IMR-90 (cell line): ENCODE results near the gene CNNM2. TPM values are rescaled to one million over a fixed set of nuclear protein-coding genes. Genes with fewer than 3 reads are reported as not detected.

ENCODE experiments used
- ATAC-seq: fragments of 200-7000 bp; cut with Tn5 transposase; 2 replicates; pipeline ENCODE4 v1.9.1; 2020; ENCODE audit warnings: low read depth, mild to moderate bottlenecking, moderate library complexity
- BruUV-seq: library from RNA; stranded (reverse); fragments of 400-500 nt; replicated peaks from 2 replicates; lab custom pipeline; 2021; lab: Mats Ljungman, UMichigan
- CTCF ChIA-PET: fragments of 300-600 bp; formaldehyde crosslinking; extraction: SDS; loops from one replicate; lab custom pipeline; 2021; ENCODE audit warnings: antibody characterized with exemption; lab: Yijun Ruan, JAX
- POLR2A ChIA-PET: fragments of 300-600 bp; sonication (Branson Sonifier 250); formaldehyde crosslinking; loops from one replicate; lab custom pipeline; 2022; ENCODE audit warnings: antibody characterized with exemption; ENCODE audit not compliant: unreplicated experiment; lab: Charles Lee
- DNase-seq: peaks from one replicate; pipeline ENCODE4 v3.0.0; 2013
- H2AFZ ChIP-seq: replicated peaks from 2 replicates; pipeline ENCODE3; 2013; ENCODE audit warnings: low read length, mild to moderate bottlenecking; ENCODE audit not compliant: poor library complexity
- H2AK5ac ChIP-seq: 2 replicates; pipeline ENCODE4 v1.6.1; 2013; ENCODE audit warnings: low read depth, low read length, inconsistent platforms
- H2AK9ac ChIP-seq: replicated peaks from 2 replicates; pipeline ENCODE3; 2013; ENCODE audit warnings: mild to moderate bottlenecking, low read depth, low read length, moderate library complexity; ENCODE audit not compliant: poor library complexity
- H2BK120ac ChIP-seq: 2 replicates; pipeline ENCODE4 v1.6.1; 2013; ENCODE audit warnings: low read depth, low read length, inconsistent platforms
- H2BK15ac ChIP-seq: 3 replicates; pipeline ENCODE4 v1.6.1; 2013; ENCODE audit warnings: low read depth, low read length, inconsistent platforms
- H2BK20ac ChIP-seq: 2 replicates; pipeline ENCODE4 v1.6.1; 2013; ENCODE audit warnings: low read depth, mild to moderate bottlenecking, inconsistent platforms, low read length, moderate library complexity
- H2BK5ac ChIP-seq: 2 replicates; pipeline ENCODE4 v1.6.1; 2013; ENCODE audit warnings: mild to moderate bottlenecking, low read depth, low read length, inconsistent platforms; ENCODE audit not compliant: poor library complexity, severe bottlenecking
- H3K14ac ChIP-seq: replicated peaks from 2 replicates; pipeline ENCODE4 v1.6.1; 2013; ENCODE audit warnings: low read depth, low read length, inconsistent platforms
- H3K18ac ChIP-seq: 2 replicates; pipeline ENCODE4 v1.6.1; 2013; ENCODE audit warnings: low read depth, low read length, control low read depth
- H3K23ac ChIP-seq: 2 replicates; pipeline ENCODE4 v1.6.1; 2013; ENCODE audit warnings: low read depth, low read length, inconsistent platforms
- H3K27ac ChIP-seq: 2 replicates; pipeline ENCODE4 v1.5.1; 2013; ENCODE audit warnings: mild to moderate bottlenecking, control low read depth, low read length; ENCODE audit not compliant: insufficient read depth
- H3K27me3 ChIP-seq: 2 replicates; pipeline ENCODE4 v1.6.1; 2013; ENCODE audit warnings: low read length; ENCODE audit not compliant: control insufficient read depth, insufficient read depth
- H3K36me3 ChIP-seq: 2 replicates; pipeline ENCODE4 v1.6.1; 2013; ENCODE audit warnings: low read length, mixed read lengths; ENCODE audit not compliant: control insufficient read depth, insufficient read depth
- H3K4ac ChIP-seq: 2 replicates; pipeline ENCODE4 v1.6.1; 2013; ENCODE audit warnings: low read depth, low read length, inconsistent platforms
- H3K4me1 ChIP-seq: 2 replicates; pipeline ENCODE4 v1.6.1; 2013; ENCODE audit warnings: low read length, mixed read lengths; ENCODE audit not compliant: control insufficient read depth, insufficient read depth
- H3K4me2 ChIP-seq: 2 replicates; pipeline ENCODE4 v1.6.1; 2013; ENCODE audit warnings: low read depth, mild to moderate bottlenecking, control low read depth, low read length, moderate library complexity
- H3K4me3 ChIP-seq: 2 replicates; pipeline ENCODE4 v1.5.1; 2013; ENCODE audit warnings: low read depth, mild to moderate bottlenecking, control low read depth, low read length, moderate library complexity; ENCODE audit not compliant: insufficient read depth
- H3K56ac ChIP-seq: 2 replicates; pipeline ENCODE4 v1.6.1; 2013; ENCODE audit warnings: low read length, inconsistent platforms; ENCODE audit not compliant: insufficient read depth; ENCODE audit errors: extremely low read depth
- H3K79me1 ChIP-seq, 2 experiments: 2 replicates each; pipeline ENCODE4 v1.6.1; 2013; ENCODE audit warnings: low read length in 2 of 2, inconsistent platforms in 1 of 2, low read depth in 1 of 2
- H3K9ac ChIP-seq: 2 replicates; pipeline ENCODE4 v1.6.1; 2013; ENCODE audit warnings: low read depth, low read length, control low read depth
- H3K9me1 ChIP-seq: 2 replicates; pipeline ENCODE4 v1.6.1; 2013; ENCODE audit warnings: low read length, inconsistent platforms; ENCODE audit not compliant: insufficient read depth
- H3K9me3 ChIP-seq: 2 replicates; pipeline ENCODE4 v1.6.1; 2013; ENCODE audit warnings: low read length; ENCODE audit not compliant: control insufficient read depth, insufficient read depth
- H4K20me1 ChIP-seq: 2 replicates; pipeline ENCODE4 v1.6.1; 2013; ENCODE audit warnings: low read length, inconsistent platforms; ENCODE audit not compliant: insufficient read depth
- H4K5ac ChIP-seq: 2 replicates; pipeline ENCODE4 v1.6.1; 2013; ENCODE audit warnings: mild to moderate bottlenecking, low read depth, low read length, control low read depth
- H4K8ac ChIP-seq, 2 experiments: 2 replicates each; pipeline ENCODE4 v1.6.1; 2013; ENCODE audit warnings: low read depth in 2 of 2, low read length in 2 of 2, control low read depth in 1 of 2, inconsistent platforms in 1 of 2
- H4K91ac ChIP-seq: 2 replicates; pipeline ENCODE4 v1.6.1; 2013; ENCODE audit warnings: low read depth, low read length, inconsistent platforms; ENCODE audit not compliant: insufficient read depth
- CHD1 ChIP-seq: IDR thresholded peaks from 2 replicates; pipeline ENCODE4 v1.6.1; 2012; ENCODE audit warnings: low read depth, low read length, improper control_type of control experiment
- FOS ChIP-seq: fragments of 150-350 bp; IDR thresholded peaks from 2 replicates; pipeline ENCODE4 v1.6.1; 2016; ENCODE audit warnings: low read depth, low read length
- MXI1 ChIP-seq: IDR thresholded peaks from 2 replicates; pipeline ENCODE4 v1.6.1; 2012; ENCODE audit warnings: low read depth, mild to moderate bottlenecking, low read length, moderate library complexity, borderline replicate concordance
- POLR2A ChIP-seq: IDR thresholded peaks from 2 replicates; pipeline ENCODE4 v1.6.1; 2012; ENCODE audit warnings: mild to moderate bottlenecking, low read depth, low read length
- RAD21 ChIP-seq: IDR thresholded peaks from 2 replicates; pipeline ENCODE4 v1.6.1; 2012; ENCODE audit warnings: low read length, improper control_type of control experiment
- WGBS, 2 experiments: methylation state at CpG; one replicate each; pipeline versions ENCODE4 v1.1.5 to v1.1.7; 2013; ENCODE audit warnings: missing lambda C conversion rate in 2 of 2; ENCODE audit not compliant: insufficient read length in 1 of 2; ENCODE audit errors: extremely low coverage in 2 of 2; 5-methylcytosine and 5-hydroxymethylcytosine counted together
- dilution Hi-C: fragments of 300-500 bp; cut with HindIII; formaldehyde crosslinking; loops from one replicate; pipeline ENCODE4 v1.14.3; 2018; ENCODE audit warnings: low sequenced_read_pairs; ENCODE audit not compliant: unreplicated experiment
- in situ Hi-C: fragments of 300-500 bp; cut with MboI; formaldehyde crosslinking; loops from 3 replicates; pipeline ENCODE4 v1.14.3; 2019; ENCODE audit warnings: low sequenced_read_pairs, inconsistent platforms, mixed read lengths
- intact Hi-C: fragments of 100-400 bp; cut with micrococcal nuclease; formaldehyde crosslinking; loops from 2 replicates; pipeline ENCODE4 v1.10.0; 2022
- polyA plus RNA-seq, 3 experiments: library from polyadenylated mRNA; depleted of rRNA; stranded (reverse); fragments of >200 nt; gene quantifications; 2 replicates each; pipeline ENCODE4 v1.2.3, GENCODE V29; 2012; ENCODE audit warnings: low replicate concordance in 1 of 3
- total RNA-seq: library from RNA; depleted of rRNA; stranded (reverse); fragments of >200 nt; gene quantifications from 2 replicates; pipeline ENCODE4 v1.2.3, GENCODE V29; 2012

CNNM2 gene
- total and polyA plus RNA-seq, 2 of the 4 experiments (the other 2 are of a cell fraction): 4.7 to 5.6 TPM

GRCh38 chr10:103090911-103091310, 172.8 kb downstream of the CNNM2 start:
- in situ Hi-C loops: no loop called here
- Histone ChIP-seq H2BK15ac (no peak overlapping the region), H4K5ac (no peak overlapping the region), H2BK20ac (no peak overlapping the region), H3K4me1 (peaks cover 7% of the 10 kb centered on the region), H3K27ac (no peak overlapping the region), H4K8ac (no peak overlapping the region), H3K56ac (no peak overlapping the region), H3K9me3 (no peaks in the 10 kb centered on the region), H2BK5ac (no peak overlapping the region), H3K18ac (no peak overlapping the region), H2AK5ac (no peak overlapping the region), H2BK120ac (no peak overlapping the region), H3K23ac (no peak overlapping the region), H4K91ac (no peak overlapping the region), H3K14ac (no peak overlapping the region), H4K20me1 (peaks cover 18% of the 10 kb centered on the region; the same call in 1 of the 2 replicates), H3K36me3 (peaks cover 53% of the 10 kb centered on the region), H2AK9ac (no peak overlapping the region), H3K4me3 (no peak overlapping the region), H3K9ac (no peak overlapping the region), H2AFZ (no peak overlapping the region), H3K79me1 (peaks cover 3 to 24% of the 10 kb centered on the region in 2 experiments; a peak in 2 of 4 replicates), H3K9me1 (peaks cover 12% of the 10 kb centered on the region), H3K27me3 (no peaks in the 10 kb centered on the region), H3K4ac (no peak overlapping the region), H3K4me2 (no peak overlapping the region)
- POLR2A ChIA-PET: no interaction called here
- DNase-seq (no peak), ATAC-seq (no peak)
- BruUV-seq: no TSS peak
- no CpG with 5 or more reads among the region's 7 CpGs for WGBS, 2 experiments
- CTCF ChIA-PET: no interaction called here
- TF ChIP-seq FOS (no peak), RAD21 (no peak), MXI1 (no peak), POLR2A (no peak), CHD1 (no peak)
- dilution Hi-C loops: no loop called here
- intact Hi-C loops: no loop called here
